HepG2 (cell line): Measurements from ENCODE around the gene IGF2BP1. TPM values are rescaled to one million over a fixed set of nuclear protein-coding genes. Genes with fewer than 3 reads are reported as not detected.

Source experiments
- CREBL2 ChIP-seq: sonication (generic); formaldehyde crosslinking; IDR thresholded peaks from 2 replicates; pipeline ENCODE4 v1.8.1; 2023; ENCODE audit warnings: missing genetic modification reagents, mild to moderate bottlenecking, borderline replicate concordance
- FOXA1 ChIP-seq, 2 experiments: fragments of 450-650 bp in 1 of 2; sonication (generic) in 1 of 2; formaldehyde crosslinking in 1 of 2; IDR thresholded peaks; 2 replicates each; pipeline versions ENCODE4 v1.4.0 to v1.6.1; 2016 to 2020; ENCODE audit warnings: missing genetic modification reagents in 1 of 2
- HNRNPH1 ChIP-seq: fragments of 200-400 bp; formaldehyde crosslinking; optimal IDR thresholded peaks from 2 replicates; pipeline ENCODE3; 2017; ENCODE audit warnings: mild to moderate bottlenecking, low read depth, low read length
- IKZF1 ChIP-seq: fragments of 450-650 bp; IDR thresholded peaks from 2 replicates; pipeline ENCODE4 v1.7.1; 2016
- MAZ ChIP-seq, 2 experiments: sonication (generic) in 1 of 2; formaldehyde crosslinking in 1 of 2; IDR thresholded peaks; 2 replicates each; pipeline versions ENCODE4 v1.5.0 to v1.6.1; 2012 to 2020; ENCODE audit warnings: low read depth in 2 of 2, mild to moderate bottlenecking in 2 of 2, borderline replicate concordance in 1 of 2, improper control_type of control experiment in 1 of 2, low read length in 1 of 2, missing genetic modification reagents in 1 of 2, moderate library complexity in 1 of 2
- MED8 ChIP-seq: sonication (generic); formaldehyde crosslinking; IDR thresholded peaks from 2 replicates; pipeline ENCODE4 v1.8.1; 2023; ENCODE audit warnings: mild to moderate bottlenecking, missing genetic modification reagents; ENCODE audit not compliant: insufficient replicate concordance
- MYNN ChIP-seq: sonication (generic); formaldehyde crosslinking; IDR thresholded peaks from 2 replicates; pipeline ENCODE4 v1.4.0; 2020; ENCODE audit warnings: mild to moderate bottlenecking, low read depth, missing genetic modification reagents
- NFE2L1 ChIP-seq: sonication (generic); formaldehyde crosslinking; IDR thresholded peaks from 2 replicates; pipeline ENCODE4 v1.4.0; 2020; ENCODE audit warnings: missing genetic modification reagents, mild to moderate bottlenecking, borderline replicate concordance
- NFYC ChIP-seq: IDR thresholded peaks from 2 replicates; pipeline ENCODE4 v1.6.1; 2016; ENCODE audit warnings: missing genetic modification reagents, missing compliant biosample characterization
- PHF8 ChIP-seq: sonication (generic); formaldehyde crosslinking; IDR thresholded peaks from 2 replicates; pipeline ENCODE4 v1.5.0; 2020; ENCODE audit warnings: missing genetic modification reagents
- POGZ ChIP-seq: sonication (generic); formaldehyde crosslinking; IDR thresholded peaks from 2 replicates; pipeline ENCODE4 v1.4.0; 2020; ENCODE audit warnings: mild to moderate bottlenecking, missing genetic modification reagents
- SAP130 ChIP-seq: IDR thresholded peaks from 2 replicates; pipeline ENCODE4 v1.6.1; 2016; ENCODE audit warnings: low read depth
- SIX4 ChIP-seq: sonication (generic); formaldehyde crosslinking; IDR thresholded peaks from 2 replicates; pipeline ENCODE4 v1.4.0; 2020; ENCODE audit warnings: missing genetic modification reagents
- SRSF4 ChIP-seq: fragments of 200-400 bp; formaldehyde crosslinking; IDR thresholded peaks from one replicate; pipeline ENCODE4 v1.6.1; 2018; ENCODE audit warnings: mild to moderate bottlenecking, low read depth, low read length, moderate library complexity; ENCODE audit not compliant: poor library complexity, severe bottlenecking
- THAP11 ChIP-seq: IDR thresholded peaks from 2 replicates; pipeline ENCODE4 v1.6.1; 2016; ENCODE audit warnings: missing biosample characterization, missing genetic modification reagents
- ZBTB26 ChIP-seq: IDR thresholded peaks from 2 replicates; pipeline ENCODE4 v1.6.1; 2016; ENCODE audit warnings: missing compliant biosample characterization, missing genetic modification reagents, borderline replicate concordance
- ZBTB4 ChIP-seq: sonication (generic); formaldehyde crosslinking; IDR thresholded peaks from 2 replicates; pipeline ENCODE4 v1.4.0; 2020; ENCODE audit warnings: missing genetic modification reagents, mild to moderate bottlenecking, borderline replicate concordance
- ZBTB43 ChIP-seq: sonication (generic); formaldehyde crosslinking; conservative IDR thresholded peaks from 2 replicates; pipeline ENCODE4 v1.4.0; 2020; ENCODE audit warnings: missing genetic modification reagents
- ZKSCAN1 ChIP-seq: fragments of 150-350 bp; IDR thresholded peaks from 2 replicates; pipeline ENCODE4 v1.6.1; 2014; ENCODE audit warnings: low read length
- ZNF496 ChIP-seq: sonication (generic); formaldehyde crosslinking; IDR thresholded peaks from 2 replicates; pipeline ENCODE4 v1.8.1; 2023; ENCODE audit warnings: mild to moderate bottlenecking, moderate library complexity, missing genetic modification reagents; ENCODE audit not compliant: insufficient replicate concordance
- ZNF670 ChIP-seq: sonication (generic); formaldehyde crosslinking; IDR thresholded peaks from 2 replicates; pipeline ENCODE4 v1.8.0; 2022; ENCODE audit warnings: mild to moderate bottlenecking, missing genetic modification reagents, borderline replicate concordance
- ZNF775 ChIP-seq: sonication (generic); formaldehyde crosslinking; IDR thresholded peaks from 2 replicates; pipeline ENCODE4 v1.4.0; 2020; ENCODE audit warnings: missing genetic modification reagents, mild to moderate bottlenecking, moderate library complexity, borderline replicate concordance
- ZNF878 ChIP-seq: sonication (generic); formaldehyde crosslinking; IDR thresholded peaks from 2 replicates; pipeline ENCODE4 v1.8.1; 2023; ENCODE audit warnings: mild to moderate bottlenecking, missing genetic modification reagents, moderate library complexity
- polyA plus RNA-seq, 8 experiments: library from polyadenylated mRNA; depleted of rRNA in 3 of 8; stranded (reverse) in 7 of 8; unstranded in 1 of 8; fragments of >200 nt; fragmentation: Illumina TruSeq in 4 of 8; extraction: Trizol in 4 of 8; gene quantifications; 2 replicates each; pipeline versions ENCODE4 v1.2.1 to v1.2.3, GENCODE V29; 2011 to 2016; ENCODE audit warnings: low read depth in 4 of 8, missing spikeins in 1 of 8, mixed read lengths in 1 of 8; ENCODE audit not compliant: insufficient read depth in 1 of 8
- total RNA-seq, 5 experiments: library from RNA; depleted of rRNA; stranded (reverse); fragments of >200 nt; fragmentation: Illumina TruSeq; extraction: Trizol; gene quantifications; 2 replicates each; pipeline ENCODE4 v1.2.3, GENCODE V29; 2016; ENCODE audit warnings: low read depth in 1 of 5

IGF2BP1 gene
- total and polyA plus RNA-seq, 2 of the 13 experiments (the other 11 are each of a cell fraction or from before 2014, with no cell fraction given): 29.7 to 75.1 TPM

GRCh38 chr17:49031965-49032928, 35.1 kb downstream of the IGF2BP1 start (continued):
- no peak for TF ChIP-seq ZBTB26 (CRISPR knock-in tag)
- no peak for TF ChIP-seq SIX4 (CRISPR knock-in tag)
- TF ChIP-seq SAP130 (CRISPR knock-in tag): peak; percentile 55; the same call in 1 of the 2 replicates
- TF ChIP-seq ZBTB43 (CRISPR knock-in tag): no peak
- no peak for TF ChIP-seq POGZ (CRISPR knock-in tag)
- TF ChIP-seq PHF8 (CRISPR knock-in tag): no peak; the same call in 1 of the 2 replicates
- no peak for TF ChIP-seq IKZF1
- no peak for TF ChIP-seq NFE2L1 (CRISPR knock-in tag)
- no peak for TF ChIP-seq ZBTB4 (CRISPR knock-in tag)
- no peak for TF ChIP-seq NFYC (CRISPR knock-in tag)
- TF ChIP-seq HNRNPH1: no peak
- TF ChIP-seq ZNF670 (CRISPR knock-in tag): no peak
- TF ChIP-seq THAP11: peak; percentile 67
- TF ChIP-seq FOXA1 (IDR thresholded peaks at IDR 0.05): no peak
- TF ChIP-seq FOXA1 (CRISPR knock-in tag; IDR thresholded peaks at IDR 0.05): no peak
- no peak for TF ChIP-seq ZNF878 (CRISPR knock-in tag)
- TF ChIP-seq MYNN: no peak
- TF ChIP-seq ZNF775 (CRISPR knock-in tag): no peak
- TF ChIP-seq ZNF496 (CRISPR knock-in tag): no peak
- TF ChIP-seq CREBL2 (CRISPR knock-in tag): no peak
- TF ChIP-seq MED8 (CRISPR knock-in tag): no peak
- no peak for TF ChIP-seq MAZ (IDR thresholded peaks at IDR 0.05; ENCODE audit: borderline replicate concordance, low read depth, low read length)
- TF ChIP-seq MAZ (CRISPR knock-in tag; IDR thresholded peaks at IDR 0.05; ENCODE audit: low read depth): no peak
- no peak for TF ChIP-seq ZKSCAN1
- TF ChIP-seq SRSF4: no peak
